Measurements from ENCODE around the gene CSTB.
"Not testable (repeated sequence)": the region's sequence is repeated elsewhere in the genome, so short reads cannot be mapped to it uniquely, and the experiment has no call there.

CSTB gene, protein sequence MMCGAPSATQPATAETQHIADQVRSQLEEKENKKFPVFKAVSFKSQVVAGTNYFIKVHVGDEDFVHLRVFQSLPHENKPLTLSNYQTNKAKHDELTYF

DNA sequence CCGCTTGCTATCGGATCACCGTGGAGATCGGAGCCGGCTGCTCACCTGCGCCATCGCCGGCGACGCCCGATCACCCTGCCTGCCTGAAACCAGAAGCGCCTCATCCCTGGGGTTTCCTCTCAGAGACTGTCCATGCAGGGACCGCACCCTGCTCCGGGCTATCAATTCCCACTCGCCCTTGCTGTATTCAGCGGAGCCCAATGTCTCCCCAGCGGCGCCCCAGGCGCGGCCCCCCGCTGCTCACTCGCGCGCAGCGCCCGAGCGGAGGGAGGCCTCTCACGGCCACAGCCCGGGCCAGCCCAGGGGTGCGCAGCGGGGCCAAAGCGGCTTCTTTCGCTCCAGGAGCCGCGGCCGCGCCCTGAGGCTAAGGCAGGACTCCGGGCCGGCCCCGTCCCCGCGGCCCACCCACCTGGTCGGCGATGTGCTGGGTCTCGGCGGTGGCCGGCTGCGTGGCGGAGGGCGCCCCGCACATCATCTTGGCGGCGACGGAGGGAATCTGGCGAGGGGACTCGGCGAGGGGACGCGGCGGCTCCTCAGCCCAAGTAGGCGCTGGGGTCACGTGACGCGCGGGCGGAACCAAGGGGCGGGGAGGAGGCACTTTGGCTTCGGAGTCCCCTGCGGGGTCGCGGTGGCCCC is at the start of gene CSTB:
TSS of gene CSTB (minus strand) at position 514 of the 636 bp plus-strand sequence. CDS start at position 475, 39 bp downstream.
- peak; percentile 76 for DNase-seq (ENCODE audit: insufficient read length, low spot score)
- FAIRE-seq, result peak; percentile 23

DNA sequence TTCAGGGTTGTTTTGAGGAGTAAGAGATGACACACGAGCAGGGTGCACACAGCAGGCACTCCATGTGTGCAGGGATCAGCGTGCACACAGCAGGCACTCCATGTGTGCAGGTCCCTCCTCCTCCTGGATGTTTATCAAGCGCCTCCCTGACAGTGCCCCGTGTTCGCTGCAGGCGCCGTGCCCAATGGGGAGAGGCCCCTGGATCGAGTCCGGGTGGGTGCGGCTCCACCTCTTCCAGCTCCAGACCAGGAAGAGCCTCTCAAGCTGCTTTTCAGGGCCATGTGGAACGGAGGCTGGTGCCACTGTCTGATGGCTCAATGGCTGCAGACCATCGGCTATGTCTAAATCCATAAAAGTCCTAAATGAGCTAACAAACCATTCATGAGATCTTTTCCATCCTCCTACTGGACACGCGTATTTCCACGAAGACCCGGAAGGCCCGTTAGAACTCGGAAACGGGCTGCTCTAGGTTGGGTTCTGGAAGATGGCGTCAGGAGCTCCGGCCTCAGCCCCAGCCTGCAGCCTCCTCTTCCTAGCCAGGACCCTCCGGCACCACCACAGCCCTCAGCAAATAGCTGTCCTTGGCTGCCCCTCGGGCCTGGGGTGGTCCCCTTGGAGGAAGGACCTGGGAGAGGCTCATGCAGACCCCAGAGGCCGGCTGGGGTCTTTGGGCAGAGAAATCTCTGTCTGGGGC is 49.3 kb upstream of the CSTB start:
- DNase-seq (ENCODE audit: insufficient read length, low spot score), result no peak
- FAIRE-seq, result no peak

DNA sequence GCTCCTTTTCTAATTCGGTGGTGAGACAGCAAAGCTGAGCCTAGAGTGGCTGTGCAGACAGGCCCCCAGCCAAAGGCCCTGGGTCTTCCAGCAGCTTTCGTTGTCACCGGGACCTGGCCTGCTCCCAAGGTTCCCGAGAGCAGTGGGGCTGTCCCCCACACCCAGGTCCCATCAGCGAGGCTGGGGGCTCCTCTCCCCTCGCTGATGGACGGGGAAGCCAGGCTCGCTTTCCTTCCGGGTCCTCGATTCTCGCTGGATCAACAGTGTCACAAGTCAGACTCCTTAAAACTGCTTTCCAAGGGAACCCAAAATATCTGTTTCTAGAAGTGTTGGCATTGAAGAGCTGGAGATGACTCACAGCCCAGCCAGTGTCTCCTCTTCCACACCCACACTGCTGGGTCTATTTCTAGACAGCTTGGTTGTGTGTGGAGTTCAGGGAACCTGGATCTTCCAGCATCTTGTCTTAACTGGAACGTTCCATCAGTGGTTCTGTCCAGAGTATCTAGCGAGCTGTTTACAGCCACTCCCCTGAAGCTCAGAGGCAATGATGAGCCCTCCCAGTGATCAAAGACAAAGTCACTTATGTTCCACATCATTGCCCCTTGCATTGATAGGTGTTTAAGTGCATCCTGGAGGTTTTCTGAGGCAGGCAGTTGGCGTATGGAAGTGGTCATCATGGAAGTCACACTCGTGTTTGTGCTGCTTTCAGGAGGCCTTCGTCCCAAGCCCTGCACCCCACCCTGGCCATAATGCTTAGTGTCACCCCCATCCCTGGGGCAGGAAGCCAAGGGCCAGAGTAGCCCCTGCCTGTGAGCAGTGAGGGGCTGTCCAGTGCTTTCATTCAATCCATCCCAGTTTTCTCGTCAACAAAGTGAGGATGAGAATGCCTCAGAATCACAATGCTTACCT is 48.5 kb upstream of the CSTB start:
- DNase-seq (ENCODE audit: insufficient read length, low spot score) (no peak), FAIRE-seq (peak; percentile 16)

DNA sequence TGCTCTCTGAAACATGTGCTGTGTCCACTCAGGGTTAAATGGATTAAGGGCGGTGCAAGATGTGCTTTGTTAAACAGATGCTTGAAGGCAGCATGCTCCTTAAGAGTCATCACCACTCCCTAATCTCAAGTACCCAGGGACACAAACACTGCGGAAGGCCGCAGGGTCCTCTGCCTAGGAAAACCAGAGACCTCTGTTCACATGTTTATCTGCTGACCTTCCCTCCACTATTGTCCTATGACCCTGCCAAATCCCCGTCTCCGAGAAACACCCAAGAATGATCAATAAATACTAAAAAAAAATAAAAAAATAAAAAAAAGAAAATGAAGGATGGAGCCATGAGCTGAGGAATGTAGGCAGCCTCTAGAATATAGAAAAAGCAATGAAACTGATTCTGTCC is 46.6 kb upstream of the CSTB start:
- FAIRE-seq; DNase-seq (ENCODE audit: insufficient read length, low spot score): not testable (repeated sequence)

DNA sequence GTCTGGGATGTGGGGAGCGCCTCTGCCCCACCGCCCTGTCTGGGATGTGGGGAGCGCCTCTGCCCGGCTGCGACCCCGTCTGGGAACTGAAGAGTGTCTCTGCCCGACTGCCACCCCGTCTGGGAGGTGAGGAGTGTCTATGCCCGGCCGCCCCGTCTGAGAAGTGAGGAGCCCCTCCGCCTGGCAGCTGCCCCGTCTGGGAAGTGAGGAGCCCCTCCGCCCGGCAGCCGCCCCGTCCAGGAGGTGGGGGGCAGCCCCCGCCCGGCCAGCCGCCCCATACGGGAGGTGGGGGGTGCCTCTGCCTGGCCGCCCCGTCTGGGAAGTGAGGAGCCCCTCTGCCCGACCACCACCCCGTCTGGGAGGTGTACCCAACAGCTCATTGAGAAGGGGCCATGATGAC is 46.1 kb upstream of the CSTB start:
- not testable (repeated sequence) for DNase-seq (ENCODE audit: insufficient read length, low spot score); FAIRE-seq

DNA sequence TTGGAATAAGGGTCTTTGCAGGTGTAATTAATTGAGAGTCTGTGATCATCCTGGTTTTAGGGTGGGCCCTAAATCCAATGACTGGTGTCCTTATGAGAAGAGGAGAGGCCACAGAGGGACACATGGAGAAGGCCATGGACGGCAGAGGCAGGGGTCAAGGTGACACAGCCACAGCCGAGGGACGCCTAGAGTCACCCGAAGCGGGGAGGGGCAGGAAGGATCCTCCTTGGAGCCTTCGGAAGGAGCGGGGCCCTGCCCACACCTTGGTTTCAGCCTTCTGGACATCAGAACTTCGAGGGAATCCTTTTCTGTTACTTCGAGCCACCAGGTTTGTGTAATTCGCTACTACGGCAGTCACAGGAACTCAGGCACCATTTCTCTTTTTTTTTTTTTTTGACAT is 44.4 kb upstream of the CSTB start:
- DNase-seq (ENCODE audit: insufficient read length, low spot score), result no peak
- FAIRE-seq, result no peak

DNA sequence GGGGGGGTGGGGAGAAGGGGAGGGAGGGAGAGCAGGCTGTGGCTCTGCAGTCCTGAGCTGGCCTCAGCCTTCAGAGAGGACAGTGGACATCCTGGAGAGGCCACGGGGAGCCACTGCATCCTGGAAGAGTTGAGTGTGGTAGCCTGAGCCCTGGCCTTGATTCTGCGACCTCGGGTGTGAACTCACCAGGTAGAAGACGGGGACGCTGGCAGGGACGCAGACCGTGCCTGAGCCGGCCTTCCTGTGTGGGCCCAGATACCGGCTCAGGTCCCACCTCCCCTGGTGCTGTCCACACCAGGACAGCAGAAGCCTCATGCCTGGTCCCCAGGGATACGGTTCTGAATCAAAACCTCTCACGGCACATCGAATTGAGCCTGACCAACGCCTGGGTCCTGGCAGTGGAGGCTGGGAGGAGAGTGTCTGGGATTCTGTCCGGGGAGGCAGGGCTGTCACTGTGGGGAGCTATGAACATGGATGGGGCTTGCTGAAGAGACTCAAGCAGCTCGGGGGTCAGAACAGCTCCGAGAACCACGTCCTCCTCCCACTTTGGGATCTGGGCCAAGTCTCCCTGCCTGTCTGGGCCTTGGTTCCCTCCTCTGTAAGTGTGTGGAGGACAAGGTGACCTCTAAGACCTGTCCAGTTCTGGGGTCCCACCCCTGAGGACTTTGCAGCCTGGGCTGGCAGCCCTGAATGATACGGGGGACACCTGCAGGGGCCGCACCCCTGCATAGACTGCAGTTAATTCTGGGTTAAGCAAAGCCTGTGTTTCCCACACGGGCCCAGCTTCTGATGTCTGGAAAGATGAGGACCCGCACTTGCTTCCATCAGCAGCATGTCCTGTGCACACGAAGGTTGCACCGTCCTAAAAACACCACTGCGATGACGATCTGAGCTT is 43.6 kb upstream of the CSTB start:
- DNase-seq (ENCODE audit: insufficient read length, low spot score) (no peak), FAIRE-seq (no peak)

DNA sequence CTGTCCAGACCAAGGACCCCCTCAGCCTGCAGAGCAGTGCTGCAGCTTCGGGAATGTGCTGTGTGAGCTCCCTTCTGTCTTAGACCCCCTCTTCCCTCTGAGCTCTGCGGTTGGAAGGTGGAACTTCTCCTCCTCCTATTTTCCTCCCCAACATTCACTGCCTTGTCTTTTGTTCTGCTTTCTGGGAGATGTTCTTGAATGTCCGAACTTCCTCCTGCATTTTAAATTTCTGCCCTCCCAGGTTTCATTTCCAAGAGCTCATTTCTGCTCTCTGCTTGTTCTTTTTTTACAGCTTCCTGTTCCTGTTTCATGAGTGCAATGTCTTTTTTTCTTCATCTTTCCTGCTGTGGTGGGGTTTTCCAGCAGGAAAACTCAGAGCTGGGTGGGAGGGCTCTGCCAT is 42.6 kb upstream of the CSTB start:
- DNase-seq (ENCODE audit: insufficient read length, low spot score) (no peak), FAIRE-seq (no peak)

DNA sequence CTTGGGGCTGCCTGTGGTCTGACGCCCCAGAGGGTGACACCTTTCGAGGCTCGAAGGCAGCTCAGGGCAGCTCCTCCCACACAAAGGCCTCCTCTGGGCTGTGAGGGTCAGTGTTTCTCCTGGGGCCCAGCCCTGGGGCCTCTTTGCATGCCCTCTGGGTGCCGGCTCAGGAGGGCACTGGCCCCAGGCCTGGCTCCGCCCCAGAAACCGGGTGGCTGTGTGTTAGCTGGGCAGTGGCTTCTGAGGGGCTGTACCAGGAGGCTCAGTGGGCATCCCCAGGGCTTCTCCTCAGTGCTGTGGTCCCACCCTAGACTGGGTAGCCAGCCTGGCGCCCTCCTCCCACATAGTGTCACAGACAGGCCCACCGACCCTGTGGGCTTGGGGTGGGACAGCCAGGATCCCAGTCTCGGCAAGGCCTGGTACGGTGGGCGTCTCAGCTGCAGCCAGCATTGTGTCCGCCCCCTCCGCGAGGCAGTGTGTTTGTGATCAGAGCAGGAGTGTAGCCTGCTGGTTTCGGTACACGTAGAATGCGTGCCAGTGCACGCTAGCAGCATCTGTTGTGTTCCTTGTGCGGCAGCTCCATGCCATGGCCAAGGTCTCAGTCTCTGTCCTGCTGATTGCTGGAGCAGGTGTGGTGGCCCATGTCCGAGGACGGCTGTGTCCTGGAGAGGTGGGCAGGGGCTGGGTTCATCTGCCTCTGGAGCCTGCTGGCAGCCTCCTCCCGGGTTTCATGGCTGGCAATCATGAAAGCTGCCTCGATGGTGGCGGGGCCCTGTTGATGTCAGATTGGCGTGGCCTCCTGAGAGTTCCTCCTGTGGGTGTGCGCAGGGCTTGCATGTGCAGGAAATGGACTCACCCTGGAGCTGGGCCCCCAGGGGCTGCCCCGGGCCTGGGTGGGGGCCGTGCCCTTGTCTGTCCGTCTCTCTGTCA is 41.3 kb upstream of the CSTB start:
- no peak for DNase-seq (ENCODE audit: insufficient read length, low spot score)
- FAIRE-seq, result peak; percentile 33

DNA sequence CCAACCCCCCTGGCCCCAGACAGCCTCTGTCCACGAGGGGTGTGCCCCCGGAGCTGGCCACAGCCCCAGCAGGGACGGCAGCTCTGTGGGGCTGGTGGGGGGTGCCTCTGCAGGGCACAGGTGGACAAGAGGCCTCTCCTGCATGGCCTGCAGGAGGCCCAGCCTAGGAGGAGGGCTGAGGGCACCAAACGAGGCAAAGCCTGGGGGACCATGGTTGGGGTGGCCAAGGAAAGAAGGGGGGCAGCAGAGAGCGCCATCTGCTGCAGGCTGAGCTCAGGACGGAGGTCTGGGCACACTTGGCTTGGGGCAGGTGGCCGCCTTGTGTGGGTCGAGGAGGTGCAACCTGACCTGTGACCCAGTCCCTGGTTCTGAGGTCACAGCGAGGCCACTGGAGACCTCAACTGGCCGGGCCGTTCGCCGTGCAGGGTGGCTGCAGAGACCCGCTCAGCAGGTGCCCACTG is 40.5 kb upstream of the CSTB start:
- FAIRE-seq (no peak), DNase-seq (ENCODE audit: insufficient read length, low spot score) (no peak)

DNA sequence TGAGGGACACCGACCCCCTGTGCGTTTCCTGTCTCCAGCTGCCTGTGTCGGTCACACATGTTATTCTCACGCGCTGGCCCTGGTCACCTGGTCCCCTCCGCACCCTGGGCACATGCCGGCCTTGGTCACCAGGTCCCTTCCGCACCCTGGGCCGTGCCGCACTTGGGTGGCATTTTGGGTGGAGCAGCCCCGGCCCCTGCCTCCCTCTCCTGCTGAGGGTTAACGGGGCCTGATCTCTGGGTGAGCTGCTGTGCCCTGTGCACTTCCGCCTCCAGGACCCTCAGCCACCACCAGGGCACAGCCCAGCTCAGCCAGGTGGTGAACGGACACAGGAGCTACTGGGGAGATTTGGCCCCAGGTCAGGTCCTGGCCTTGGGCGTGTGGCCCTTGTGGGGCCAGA is 39.9 kb upstream of the CSTB start:
- no peak for FAIRE-seq
- DNase-seq (ENCODE audit: insufficient read length, low spot score), result no peak

DNA sequence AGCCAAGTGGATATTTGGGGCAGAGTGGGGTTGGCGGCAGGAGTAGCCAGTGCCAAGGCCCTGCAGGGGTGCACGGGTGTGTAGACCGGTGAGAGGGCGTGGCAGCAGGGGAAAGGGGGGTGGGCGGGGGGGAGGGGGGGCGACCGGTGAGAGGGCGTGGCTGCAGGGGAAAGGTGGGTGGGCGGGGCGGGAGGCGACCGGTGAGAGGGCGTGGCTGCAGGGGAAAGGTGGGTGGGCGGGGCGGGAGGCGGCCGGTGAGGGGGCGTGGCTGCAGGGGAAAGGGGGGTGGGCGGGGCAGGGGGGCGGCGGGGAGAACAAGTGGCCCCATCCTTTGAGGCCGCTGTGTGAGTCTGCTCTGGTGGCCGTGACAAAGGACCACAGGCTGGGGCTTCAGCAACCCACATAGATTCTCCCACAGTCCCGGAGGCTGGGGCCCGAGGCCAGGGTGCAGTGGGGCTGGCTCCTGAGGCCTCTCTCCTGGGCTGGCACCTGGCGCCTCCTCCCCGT is 39.1 kb upstream of the CSTB start:
- FAIRE-seq, result no peak

DNA sequence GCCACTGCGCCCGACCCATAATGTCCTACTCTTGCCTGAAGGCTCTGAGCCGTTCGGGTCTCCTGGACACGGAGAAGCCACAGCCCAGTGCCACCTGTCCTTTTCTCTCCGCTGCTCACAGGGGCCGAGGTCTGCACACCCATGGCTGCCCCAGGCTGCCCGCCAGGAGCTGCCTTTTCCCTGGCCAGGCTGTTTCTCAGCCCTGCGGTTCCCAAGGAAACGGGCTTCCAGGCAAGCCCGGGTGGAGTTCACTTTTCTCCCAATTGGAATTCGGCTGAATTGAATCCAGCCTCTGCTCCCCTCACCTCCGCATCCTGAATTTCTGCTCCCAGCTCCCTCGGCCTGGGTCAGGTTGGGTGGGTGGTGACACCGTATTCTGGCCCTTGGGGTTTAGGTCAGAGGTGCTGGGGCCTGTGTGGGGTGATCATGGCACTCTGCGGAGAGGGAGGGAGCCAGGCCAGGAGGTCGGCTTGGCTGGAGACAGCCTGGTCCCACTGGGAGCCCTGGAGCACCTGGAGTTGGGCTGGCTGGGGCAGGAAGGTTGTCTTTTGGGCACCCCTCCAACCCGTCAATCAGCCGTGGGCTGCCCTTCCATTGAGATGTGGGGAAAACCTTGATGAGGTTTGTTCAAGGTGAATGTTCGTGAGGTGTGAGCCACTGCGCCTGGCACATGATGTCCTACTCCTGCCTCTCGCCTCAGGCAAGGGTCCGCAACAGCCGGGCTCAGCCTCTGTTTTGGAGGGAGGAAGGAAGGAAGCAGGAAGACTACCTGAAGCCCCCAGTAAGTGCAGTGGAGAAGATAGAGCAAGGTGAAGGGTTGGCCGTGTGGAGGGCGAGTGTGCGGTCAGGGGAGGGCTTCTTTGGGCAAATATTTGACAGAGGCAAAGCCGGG is 38.4 kb upstream of the CSTB start:
- DNase-seq (ENCODE audit: insufficient read length, low spot score) (no peak), FAIRE-seq (no peak)

More for the DNA sequence above, 39.1 kb upstream of the CSTB start:
- DNase-seq (ENCODE audit: insufficient read length, low spot score), result no peak

DNA sequence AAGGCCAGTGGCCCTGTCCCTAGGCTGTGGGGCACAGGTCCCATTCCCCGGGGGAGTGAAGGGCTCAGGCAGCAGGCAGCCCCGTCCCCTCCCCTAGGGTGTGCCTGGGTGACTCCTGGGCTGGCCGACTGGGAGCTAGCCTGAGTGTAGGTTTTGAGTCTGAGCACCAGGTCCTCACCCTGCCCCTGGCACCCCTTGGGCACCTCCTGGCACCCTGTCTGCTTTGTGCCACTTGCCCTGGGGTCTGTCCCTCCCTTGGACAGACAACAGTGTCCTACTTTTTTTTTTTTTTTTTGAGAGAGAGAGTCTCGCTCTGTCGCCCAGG is 37.5 kb upstream of the CSTB start:
- FAIRE-seq, result no peak

DNA sequence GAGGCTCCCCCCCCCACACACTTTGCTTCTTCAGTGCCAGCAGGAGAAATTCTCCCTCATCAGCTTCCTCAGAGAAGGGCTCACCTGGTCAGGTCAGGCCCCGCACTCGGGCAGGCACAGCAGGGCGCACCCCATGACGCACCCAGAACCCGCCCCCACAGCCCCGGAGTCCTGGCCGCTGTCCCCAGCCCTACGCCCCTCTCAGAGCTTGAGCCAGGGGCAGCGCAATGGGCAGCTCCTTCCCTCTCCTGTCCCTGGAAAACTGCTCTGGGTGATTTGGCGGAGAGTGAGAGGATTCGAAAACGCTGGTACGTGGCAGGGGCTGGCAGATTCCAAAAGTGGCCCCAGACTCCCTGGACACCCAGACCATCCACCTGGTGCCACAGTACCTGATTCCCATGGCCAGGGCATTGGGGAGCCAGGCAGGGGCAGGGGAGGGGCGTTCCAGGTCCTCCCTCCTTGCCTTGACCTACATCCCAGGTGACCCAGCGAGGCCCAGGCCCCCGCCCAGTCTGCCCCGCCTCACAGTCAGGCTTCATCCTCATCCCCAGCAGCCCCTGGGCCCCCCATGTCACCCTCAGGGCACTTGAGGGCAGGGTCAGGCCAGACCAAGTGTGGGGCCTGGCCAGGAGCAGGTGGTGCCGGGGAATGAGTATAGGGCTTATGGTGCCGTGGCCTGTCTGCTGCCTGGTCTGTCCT is 37.0 kb upstream of the CSTB start:
- no peak for FAIRE-seq
- no peak for DNase-seq (ENCODE audit: insufficient read length, low spot score)

More for the DNA sequence above, 37.5 kb upstream of the CSTB start:
- no peak for DNase-seq (ENCODE audit: insufficient read length, low spot score)

DNA sequence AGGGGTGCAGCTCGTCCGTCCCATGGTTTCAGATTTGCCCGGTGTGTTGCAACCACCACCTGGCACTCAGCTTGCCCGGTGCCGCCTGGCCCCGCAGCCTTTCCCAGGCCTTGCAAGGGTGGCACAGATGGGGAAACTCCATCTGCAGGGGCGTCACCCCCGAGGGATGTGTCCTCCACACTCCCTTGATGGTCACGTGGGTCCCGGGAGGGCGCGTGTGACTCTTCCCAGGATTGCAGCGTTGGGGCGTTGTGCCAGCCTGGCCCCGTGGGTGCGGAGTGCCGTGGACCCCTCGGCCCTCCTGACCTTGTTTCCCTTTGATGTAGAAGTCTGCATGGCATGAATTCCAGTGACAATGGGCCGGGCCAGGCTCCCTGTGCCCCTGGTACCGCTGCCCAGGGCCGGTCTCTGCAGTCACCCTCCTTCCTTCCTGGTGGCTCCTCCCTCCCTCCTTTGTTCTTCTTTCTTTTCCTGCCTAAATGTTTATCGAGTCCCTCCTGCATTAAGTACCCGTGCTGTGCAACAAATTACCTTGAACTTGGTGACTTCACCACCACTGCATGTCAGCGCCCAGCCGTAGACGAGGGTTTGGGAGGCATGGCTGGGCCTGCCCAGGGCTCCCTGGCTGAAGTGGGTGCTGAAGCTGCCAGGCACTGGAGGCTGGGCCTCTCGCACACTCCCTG is 36.2 kb upstream of the CSTB start:
- FAIRE-seq (no peak), DNase-seq (ENCODE audit: insufficient read length, low spot score) (no peak)
